MM.1S (cell line): ENCODE data around the gene UCN3.
"Not testable (repeated sequence)": the region's sequence is repeated elsewhere in the genome, so short reads cannot be mapped to it uniquely, and the experiment has no call there.

Experiments used
- DNase-seq: peaks from one replicate; pipeline ENCODE4 v3.0.0-alpha.2; 2015
- H2AFZ ChIP-seq: fragments of 300-600 bp; sonication (generic); 2 replicates; pipeline ENCODE4 v1.6.0; 2016; ENCODE audit warnings: antibody characterized with exemption, low read length
- H3F3A ChIP-seq: fragments of 300-600 bp; sonication (generic); 2 replicates; pipeline ENCODE4 v1.6.1; 2016; ENCODE audit warnings: mild to moderate bottlenecking, antibody characterized with exemption, low read length, moderate library complexity, mixed read lengths; ENCODE audit not compliant: insufficient read depth
- H3K27ac ChIP-seq: fragments of 300-600 bp; sonication (generic); 2 replicates; pipeline ENCODE4 v1.5.1; 2016; ENCODE audit warnings: mild to moderate bottlenecking, low read length
- H3K27me3 ChIP-seq: fragments of 300-600 bp; sonication (generic); replicated peaks from 2 replicates; pipeline ENCODE4 v1.6.0; 2016; ENCODE audit warnings: low read length; ENCODE audit not compliant: insufficient read depth
- H3K36me3 ChIP-seq: fragments of 300-600 bp; sonication (generic); replicated peaks from 2 replicates; pipeline ENCODE4 v1.6.1; 2016; ENCODE audit warnings: mild to moderate bottlenecking, low read length, mixed read lengths; ENCODE audit not compliant: insufficient read depth
- H3K4me1 ChIP-seq: fragments of 300-600 bp; sonication (generic); 2 replicates; pipeline ENCODE4 v1.6.1; 2016; ENCODE audit warnings: low read length, mixed read lengths
- H3K4me2 ChIP-seq: fragments of 300-600 bp; sonication (generic); 2 replicates; pipeline ENCODE4 v1.6.0; 2016; ENCODE audit warnings: low read depth, low read length
- H3K4me3 ChIP-seq: fragments of 300-600 bp; sonication (generic); 2 replicates; pipeline ENCODE4 v1.5.1; 2016; ENCODE audit warnings: low read length, mixed read lengths
- H3K79me2 ChIP-seq: fragments of 300-600 bp; sonication (generic); 2 replicates; pipeline ENCODE4 v1.6.1; 2016; ENCODE audit warnings: mixed run types, low read length, mixed read lengths
- H3K9ac ChIP-seq: fragments of 300-600 bp; sonication (generic); 2 replicates; pipeline ENCODE4 v1.6.1; 2016; ENCODE audit warnings: low read length, mixed read lengths
- H3K9me2 ChIP-seq: fragments of 300-600 bp; sonication (generic); replicated peaks from 2 replicates; pipeline ENCODE4 v1.6.1; 2016; ENCODE audit warnings: mild to moderate bottlenecking, low read length, mixed read lengths; ENCODE audit not compliant: insufficient read depth
- H3K9me3 ChIP-seq: fragments of 300-600 bp; sonication (generic); replicated peaks from 2 replicates; pipeline ENCODE4 v1.6.1; 2016; ENCODE audit warnings: mild to moderate bottlenecking, low read length, mixed read lengths; ENCODE audit not compliant: insufficient read depth
- H4K20me1 ChIP-seq: fragments of 300-600 bp; sonication (generic); 2 replicates; pipeline ENCODE4 v1.6.1; 2016; ENCODE audit warnings: mild to moderate bottlenecking, low read length, moderate library complexity, mixed read lengths; ENCODE audit not compliant: insufficient read depth
- EZH2 ChIP-seq: fragments of 300-600 bp; sonication (generic); optimal IDR thresholded peaks from 2 replicates; pipeline ENCODE3; 2017; ENCODE audit warnings: low read depth, mild to moderate bottlenecking, antibody characterized with exemption, low read length, mixed read lengths
- EZH2phosphoT487 ChIP-seq: fragments of 300-600 bp; sonication (generic); IDR thresholded peaks from 2 replicates; pipeline ENCODE4 v1.6.1; 2018; ENCODE audit warnings: antibody characterized with exemption, low read length
- TF ChIP-seq, protein P1 (sequence below): fragments of 300-600 bp; sonication (generic); IDR thresholded peaks from 2 replicates; pipeline ENCODE4 v1.5.1; 2016; ENCODE audit warnings: antibody characterized with exemption, low read length, mixed read lengths

The UCN3 gene

DNA sequence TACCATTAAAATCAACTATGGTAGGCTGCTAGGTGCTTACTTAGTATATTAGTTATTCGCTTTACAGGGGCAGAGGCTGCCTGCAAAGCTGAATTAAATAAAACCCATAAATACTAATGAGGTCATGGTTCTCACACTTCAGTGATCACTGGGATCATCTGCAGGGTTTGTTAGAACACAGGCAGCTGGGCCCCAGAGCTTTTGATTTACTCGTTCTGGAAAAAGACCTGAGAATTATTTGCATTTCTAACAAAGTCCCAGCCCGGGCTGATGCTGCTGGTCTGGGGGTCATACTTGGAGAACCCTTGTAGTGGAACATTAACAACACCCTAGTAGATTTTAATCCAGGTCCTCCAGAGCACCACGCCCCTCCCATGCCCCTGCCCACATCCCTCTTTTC lies 8.5 kb downstream of the UCN3 start:
- Histone ChIP-seq H3K9me3 (no peaks in the 10 kb centered on the region), H3K9ac (no peak overlapping the region), H3K36me3 (no peaks in the 10 kb centered on the region), H3K79me2 (no peaks in the 10 kb centered on the region), H3K4me2 (no peak overlapping the region), H3K27me3 (no peaks in the 10 kb centered on the region), H4K20me1 (no peaks in the 10 kb centered on the region), H2AFZ (no peak overlapping the region), H3F3A (no peaks in the 10 kb centered on the region), H3K4me3 (no peak overlapping the region), H3K27ac (no peak overlapping the region), H3K4me1 (no peaks in the 10 kb centered on the region), H3K9me2 (no peaks in the 10 kb centered on the region)
- no peak for DNase-seq
- TF ChIP-seq, protein P1, sequence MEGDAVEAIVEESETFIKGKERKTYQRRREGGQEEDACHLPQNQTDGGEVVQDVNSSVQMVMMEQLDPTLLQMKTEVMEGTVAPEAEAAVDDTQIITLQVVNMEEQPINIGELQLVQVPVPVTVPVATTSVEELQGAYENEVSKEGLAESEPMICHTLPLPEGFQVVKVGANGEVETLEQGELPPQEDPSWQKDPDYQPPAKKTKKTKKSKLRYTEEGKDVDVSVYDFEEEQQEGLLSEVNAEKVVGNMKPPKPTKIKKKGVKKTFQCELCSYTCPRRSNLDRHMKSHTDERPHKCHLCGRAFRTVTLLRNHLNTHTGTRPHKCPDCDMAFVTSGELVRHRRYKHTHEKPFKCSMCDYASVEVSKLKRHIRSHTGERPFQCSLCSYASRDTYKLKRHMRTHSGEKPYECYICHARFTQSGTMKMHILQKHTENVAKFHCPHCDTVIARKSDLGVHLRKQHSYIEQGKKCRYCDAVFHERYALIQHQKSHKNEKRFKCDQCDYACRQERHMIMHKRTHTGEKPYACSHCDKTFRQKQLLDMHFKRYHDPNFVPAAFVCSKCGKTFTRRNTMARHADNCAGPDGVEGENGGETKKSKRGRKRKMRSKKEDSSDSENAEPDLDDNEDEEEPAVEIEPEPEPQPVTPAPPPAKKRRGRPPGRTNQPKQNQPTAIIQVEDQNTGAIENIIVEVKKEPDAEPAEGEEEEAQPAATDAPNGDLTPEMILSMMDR: no peak
- no peak for TF ChIP-seq EZH2

DNA sequence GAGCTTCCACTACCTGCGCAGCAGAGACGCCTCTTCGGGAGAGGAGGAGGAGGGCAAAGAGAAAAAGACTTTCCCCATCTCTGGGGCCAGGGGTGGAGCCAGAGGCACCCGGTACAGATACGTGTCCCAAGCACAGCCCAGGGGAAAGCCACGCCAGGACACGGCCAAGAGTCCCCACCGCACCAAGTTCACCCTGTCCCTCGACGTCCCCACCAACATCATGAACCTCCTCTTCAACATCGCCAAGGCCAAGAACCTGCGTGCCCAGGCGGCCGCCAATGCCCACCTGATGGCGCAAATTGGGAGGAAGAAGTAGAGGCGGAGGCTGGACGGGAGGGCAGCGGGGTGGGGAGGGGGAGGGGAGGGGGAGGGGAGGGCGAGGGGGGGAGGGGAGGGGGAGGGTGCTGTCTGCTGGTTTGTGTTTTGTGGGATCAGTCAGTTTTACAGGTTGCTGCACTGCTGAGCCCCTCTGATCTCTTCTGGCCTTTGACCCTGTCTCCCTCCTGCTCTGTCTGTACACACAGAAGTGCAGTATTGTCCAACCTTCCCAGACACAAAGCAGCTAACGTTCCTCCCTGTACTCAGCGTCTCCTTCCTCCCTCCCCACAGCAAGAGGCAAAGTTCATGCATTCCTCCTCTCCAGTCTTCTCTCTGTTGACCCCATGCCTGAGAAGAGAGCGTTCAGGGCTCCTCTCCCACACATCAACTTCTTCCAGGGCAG lies 9.3 kb downstream of the UCN3 start:
- H3K79me2 ChIP-seq: no peaks in the 10 kb centered on the region
- H3K36me3 ChIP-seq: no peaks in the 10 kb centered on the region
- H3K4me2 ChIP-seq: no peak overlapping the region
- TF ChIP-seq EZH2 (no peak), EZH2phosphoT487 (no peak)
- TF ChIP-seq, protein P1: no peak
- no peak overlapping the region for H3K9ac ChIP-seq
- no peaks in the 10 kb centered on the region for H3K9me2 ChIP-seq
- H2AFZ ChIP-seq: no peak overlapping the region
- DNase-seq: no peak
- no peak overlapping the region for H3K27ac ChIP-seq
- no peaks in the 10 kb centered on the region for H3K9me3 ChIP-seq
- no peak overlapping the region for H3K4me3 ChIP-seq
- no peaks in the 10 kb centered on the region for H3F3A ChIP-seq
- no peaks in the 10 kb centered on the region for H3K27me3 ChIP-seq
- no peaks in the 10 kb centered on the region for H3K4me1 ChIP-seq
- no peaks in the 10 kb centered on the region for H4K20me1 ChIP-seq

DNA sequence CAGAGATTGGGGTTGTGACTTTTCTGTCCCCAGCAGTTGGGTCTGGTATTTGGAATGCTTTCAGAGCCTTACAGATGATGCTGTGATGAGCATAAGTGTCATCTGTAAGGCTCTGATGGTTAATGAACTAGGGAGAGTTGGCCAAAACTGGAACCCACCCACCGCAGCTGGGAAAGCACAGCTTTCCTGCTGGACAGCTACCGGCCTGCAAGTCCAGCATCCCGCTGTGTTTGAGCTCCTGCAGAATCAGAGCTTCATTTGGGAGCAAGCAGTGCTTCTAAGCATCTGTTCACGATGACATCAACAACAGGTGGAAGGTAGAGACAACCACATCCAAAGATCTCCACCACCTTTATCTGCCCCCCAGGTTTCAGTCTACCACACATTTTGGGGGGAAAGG lies 11.7 kb downstream of the UCN3 start:
- H3K27ac ChIP-seq: no peak overlapping the region
- H3K9ac ChIP-seq: no peak overlapping the region
- H4K20me1 ChIP-seq: no peaks in the 10 kb centered on the region
- H3K36me3 ChIP-seq: no peaks in the 10 kb centered on the region
- H3K4me1 ChIP-seq: no peaks in the 10 kb centered on the region
- H3F3A ChIP-seq: no peaks in the 10 kb centered on the region
- H3K79me2 ChIP-seq: no peaks in the 10 kb centered on the region
- TF ChIP-seq, protein P1: no peak
- TF ChIP-seq EZH2phosphoT487: no peak
- TF ChIP-seq EZH2: no peak
- H3K4me3 ChIP-seq: no peak overlapping the region
- no peaks in the 10 kb centered on the region for H3K9me3 ChIP-seq
- H2AFZ ChIP-seq: no peak overlapping the region
- no peaks in the 10 kb centered on the region for H3K27me3 ChIP-seq
- DNase-seq: no peak
- H3K9me2 ChIP-seq: no peaks in the 10 kb centered on the region
- H3K4me2 ChIP-seq: no peak overlapping the region

DNA sequence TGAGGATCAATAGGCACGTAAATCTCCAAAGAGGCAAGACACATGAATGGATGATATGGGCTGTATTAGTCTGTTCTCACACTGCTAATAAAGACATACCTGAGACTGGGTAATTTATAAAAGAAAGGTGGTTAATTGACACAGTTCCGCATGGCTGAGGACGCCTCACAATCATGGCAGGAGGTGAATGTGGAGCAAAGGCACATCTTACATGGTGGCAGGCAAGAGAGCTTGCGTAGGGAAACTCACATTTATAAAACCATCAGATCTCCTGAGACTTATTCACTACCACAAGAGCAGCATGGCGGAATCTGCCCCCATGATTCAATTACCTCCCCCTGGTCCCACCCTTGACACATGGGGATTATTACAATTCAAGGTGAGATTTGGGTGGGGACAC lies 14.4 kb downstream of the UCN3 start:
- H3K9ac ChIP-seq, H3K27me3 ChIP-seq, H3K4me3 ChIP-seq, H2AFZ ChIP-seq, H3K4me2 ChIP-seq, H3K79me2 ChIP-seq, H3K9me2 ChIP-seq, H3F3A ChIP-seq, H4K20me1 ChIP-seq, H3K27ac ChIP-seq, DNase-seq, H3K9me3 ChIP-seq, H3K36me3 ChIP-seq, H3K4me1 ChIP-seq: not testable (repeated sequence)

DNA sequence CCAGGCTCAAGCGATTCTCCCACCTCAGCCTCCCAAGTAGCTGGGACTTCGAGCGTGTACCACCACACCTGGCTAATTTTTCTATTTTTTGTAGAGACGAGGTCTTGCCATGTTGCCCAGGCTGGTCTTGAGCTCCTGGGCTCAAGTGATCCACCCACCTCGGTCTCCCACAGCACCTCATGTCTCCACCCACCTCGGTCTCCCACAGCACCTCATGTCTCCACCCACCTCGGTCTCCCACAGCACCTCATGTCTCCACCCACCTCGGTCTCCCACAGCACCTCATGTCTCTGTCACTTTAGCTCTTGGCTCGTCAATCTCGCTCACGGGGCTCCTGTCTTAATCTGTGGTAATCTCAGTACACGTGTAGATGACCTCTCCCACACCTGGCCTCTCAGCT lies 15.6 kb downstream of the UCN3 start:
- H2AFZ ChIP-seq, H3K79me2 ChIP-seq, H3K4me2 ChIP-seq, H3F3A ChIP-seq, H3K36me3 ChIP-seq, DNase-seq, H3K27me3 ChIP-seq, H3K4me3 ChIP-seq, H3K4me1 ChIP-seq, H3K27ac ChIP-seq, H4K20me1 ChIP-seq, H3K9me2 ChIP-seq, H3K9me3 ChIP-seq, H3K9ac ChIP-seq: not testable (repeated sequence)
